HFFc6 (cell line): ENCODE measurements around the gene RIPK4. TPM values are rescaled to one million over a fixed set of nuclear protein-coding genes. Genes with fewer than 3 reads are reported as not detected.

Experiments used
- DNase-seq: peaks from one replicate; pipeline ENCODE4 v3.0.0-alpha.2; 2018
- H3K27ac Mint-ChIP-seq: 2 replicates; pipeline ENCODE4 v1.8.0; 2020; ENCODE audit warnings: mild to moderate bottlenecking, mixed read lengths
- H3K27me3 Mint-ChIP-seq: 2 replicates; pipeline ENCODE4 v1.8.0; 2021; ENCODE audit warnings: mild to moderate bottlenecking, moderate library complexity, mixed read lengths; ENCODE audit not compliant: insufficient read depth
- H3K36me3 Mint-ChIP-seq: 2 replicates; pipeline ENCODE4 v1.8.0; 2021; ENCODE audit warnings: low read depth, mixed read lengths
- H3K4me1 Mint-ChIP-seq: 2 replicates; pipeline ENCODE4 v1.8.0; 2020; ENCODE audit warnings: low read depth, mixed read lengths
- H3K4me3 Mint-ChIP-seq: 2 replicates; pipeline ENCODE4 v1.8.0; 2020; ENCODE audit warnings: mild to moderate bottlenecking, moderate library complexity, mixed read lengths
- H3K9me3 Mint-ChIP-seq: 2 replicates; pipeline ENCODE4 v1.8.0; 2020; ENCODE audit warnings: mild to moderate bottlenecking, mixed read lengths
- CTCF ChIP-seq: fragments of 200-600 bp; sonication (generic); IDR thresholded peaks from 2 replicates; pipeline ENCODE4 v1.5.0; 2021; ENCODE audit warnings: antibody characterized with exemption, mild to moderate bottlenecking
- total RNA-seq, 6 experiments: library from RNA; stranded (reverse); fragmentation: NEBNext Ultra II Directional; extraction: Animal tissue kit (Norgen Biotek cat#: 25700); gene quantifications; 2 replicates in 1 of 6; 3 replicates in 5 of 6; pipeline ENCODE4 v1.2.3, GENCODE V29; 2021

RIPK4 gene
- total RNA-seq, 6 experiments from 2014 or later = 0.05 to 0.12 (median 0.07) TPM; not detected in 2

GRCh38 chr21:41742073-41742875 is 24.6 kb downstream of the RIPK4 start:
- Mint-ChIP-seq H3K4me3 (no peak overlapping the region), H3K9me3 (peaks cover 16% of the 10 kb centered on the region), H3K27ac (no peak overlapping the region), H3K36me3 (peaks cover 17% of the 10 kb centered on the region), H3K27me3 (peaks cover 27% of the 10 kb centered on the region), H3K4me1 (no peaks in the 10 kb centered on the region)
- DNase-seq = no peak
- no peak for TF ChIP-seq CTCF

- peaks cover 23% of the 10 kb centered on the region for H3K9me3 Mint-ChIP-seq
- H3K36me3 Mint-ChIP-seq = peaks cover 22% of the 10 kb centered on the region
- H3K27ac Mint-ChIP-seq = no peak overlapping the region
- no peaks in the 10 kb centered on the region for H3K4me1 Mint-ChIP-seq
- no peak overlapping the region for H3K4me3 Mint-ChIP-seq
- H3K27me3 Mint-ChIP-seq = peaks cover 22% of the 10 kb centered on the region
- TF ChIP-seq CTCF = no peak
- DNase-seq = no peak
Measured at GRCh38 chr21:41741253-41742072, 25.4 kb downstream of the RIPK4 start.

- no peak overlapping the region for H3K4me3 Mint-ChIP-seq
- H3K36me3 Mint-ChIP-seq = peaks cover 22% of the 10 kb centered on the region
- no peak for TF ChIP-seq CTCF
- H3K27me3 Mint-ChIP-seq = peaks cover 22% of the 10 kb centered on the region
- DNase-seq = no peak
- peaks cover 23% of the 10 kb centered on the region for H3K9me3 Mint-ChIP-seq
- no peaks in the 10 kb centered on the region for H3K4me1 Mint-ChIP-seq
- no peak overlapping the region for H3K27ac Mint-ChIP-seq
Measured at GRCh38 chr21:41740604-41741252, 26.1 kb downstream of the RIPK4 start.

- Mint-ChIP-seq H3K36me3 (peaks cover 22% of the 10 kb centered on the region), H3K4me1 (no peaks in the 10 kb centered on the region), H3K4me3 (no peak overlapping the region), H3K27me3 (peaks cover 30% of the 10 kb centered on the region), H3K27ac (no peak overlapping the region), H3K9me3 (peaks cover 23% of the 10 kb centered on the region)
- TF ChIP-seq CTCF = no peak
- no peak for DNase-seq
Measured at GRCh38 chr21:41739936-41740335, 26.9 kb downstream of the RIPK4 start.

GRCh38 chr21:41739011-41739410 is 27.8 kb downstream of the RIPK4 start:
- Mint-ChIP-seq H3K36me3 (peaks cover 22% of the 10 kb centered on the region), H3K27me3 (peaks cover 26% of the 10 kb centered on the region), H3K27ac (no peak overlapping the region)

More at GRCh38 chr21:41739011-41739410, 27.8 kb downstream of the RIPK4 start:
- Mint-ChIP-seq H3K9me3 (peaks cover 23% of the 10 kb centered on the region), H3K4me3 (no peak overlapping the region), H3K4me1 (no peaks in the 10 kb centered on the region)
- no peak for DNase-seq
- no peak for TF ChIP-seq CTCF
